Stimulated activated CD4-positive, alpha-beta T cell treated with anti-CD3 and anti-CD28 coated beads, Interleukin-1b, Interleukin-23, amount 100 ng/mL, for 48 hours (primary cell): ENCODE results near the gene PUDP.
"Not testable (repeated sequence)": the region's sequence is repeated elsewhere in the genome, so short reads cannot be mapped to it uniquely, and the experiment has no call there.

Experiments used
- DNase-seq: peaks from one replicate; pipeline ENCODE4 v3.0.0-alpha.2; 2020

PUDP gene

DNA sequence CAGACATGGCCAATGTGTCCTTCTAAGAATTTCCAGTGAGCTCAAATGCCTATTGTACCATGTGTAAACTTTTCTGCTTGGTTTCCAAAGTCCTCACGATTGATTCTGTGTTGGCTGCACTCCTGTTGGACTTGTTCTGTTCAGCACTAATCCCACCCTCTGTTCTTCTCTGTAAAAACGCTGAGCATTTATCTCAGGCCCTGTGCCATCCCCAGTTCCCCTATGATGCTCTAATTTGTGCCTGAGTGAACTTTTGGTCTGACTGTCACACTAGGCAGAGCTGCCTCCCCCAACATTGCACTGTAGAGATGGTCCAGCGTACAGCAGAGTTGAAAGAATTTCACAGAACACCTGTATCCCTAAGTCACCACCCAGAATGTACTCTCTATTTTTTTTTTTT is 76.6 kb downstream of the PUDP start:
- no peak for DNase-seq

DNA sequence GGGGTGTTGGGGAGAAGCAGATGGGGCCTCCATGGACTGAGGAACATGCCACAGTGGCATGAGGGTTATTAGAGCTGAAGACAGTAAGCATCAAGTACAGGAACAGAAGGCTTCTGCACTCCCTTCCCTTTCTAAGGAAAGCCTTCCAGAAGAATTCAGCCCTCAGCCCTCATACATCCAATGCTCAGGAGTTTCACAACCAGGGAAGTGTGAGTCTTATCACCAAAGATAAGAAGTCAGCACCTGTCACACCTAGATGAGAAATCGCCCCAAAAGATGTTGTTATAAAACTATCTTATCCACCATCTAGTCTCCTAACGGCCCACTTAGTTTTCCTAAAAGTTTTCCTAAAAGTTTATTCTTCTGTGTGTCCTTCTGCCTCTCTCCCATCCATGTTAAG is 78.4 kb downstream of the PUDP start:
- no peak for DNase-seq

DNA sequence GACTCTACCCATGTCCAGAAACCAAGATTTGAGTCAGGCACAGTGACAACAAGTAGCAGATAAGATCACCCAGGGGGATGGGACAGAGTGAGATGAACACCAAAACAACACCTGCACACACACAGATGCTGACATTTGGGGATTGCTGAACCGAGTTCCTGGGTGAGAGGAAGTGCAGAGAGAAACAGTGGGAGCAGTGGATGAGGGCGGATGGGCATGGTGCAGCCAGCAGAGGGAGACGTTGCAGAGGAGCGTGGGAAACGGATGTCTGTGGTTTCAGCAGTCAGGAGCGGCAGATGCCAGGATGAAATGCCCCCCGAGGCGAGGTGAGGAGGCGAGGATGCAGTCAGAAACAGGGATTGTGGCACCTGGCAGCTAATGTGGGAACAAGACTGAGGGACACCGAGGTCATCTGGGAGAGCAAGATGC is 79.0 kb downstream of the PUDP start:
- DNase-seq = no peak

DNA sequence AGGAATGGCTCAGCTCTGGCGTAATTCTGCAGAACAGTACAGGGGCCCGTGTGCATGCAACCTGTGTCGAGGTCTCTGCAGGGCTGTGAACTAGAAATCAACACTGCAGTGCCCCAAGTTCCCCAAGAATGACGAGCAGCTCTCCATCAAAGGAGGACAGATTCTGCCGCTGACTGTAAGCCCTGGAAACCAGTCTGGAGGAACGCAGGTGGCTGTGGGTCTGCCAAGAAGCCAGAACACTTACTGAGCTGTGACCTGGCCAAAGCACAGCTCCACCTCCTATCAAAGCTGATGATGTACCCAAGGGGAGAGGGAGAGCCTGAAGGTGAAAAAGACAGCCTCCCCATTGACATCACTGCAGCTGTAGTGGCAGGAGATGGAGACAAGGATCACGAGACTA is 80.7 kb downstream of the PUDP start:
- no peak for DNase-seq

DNA sequence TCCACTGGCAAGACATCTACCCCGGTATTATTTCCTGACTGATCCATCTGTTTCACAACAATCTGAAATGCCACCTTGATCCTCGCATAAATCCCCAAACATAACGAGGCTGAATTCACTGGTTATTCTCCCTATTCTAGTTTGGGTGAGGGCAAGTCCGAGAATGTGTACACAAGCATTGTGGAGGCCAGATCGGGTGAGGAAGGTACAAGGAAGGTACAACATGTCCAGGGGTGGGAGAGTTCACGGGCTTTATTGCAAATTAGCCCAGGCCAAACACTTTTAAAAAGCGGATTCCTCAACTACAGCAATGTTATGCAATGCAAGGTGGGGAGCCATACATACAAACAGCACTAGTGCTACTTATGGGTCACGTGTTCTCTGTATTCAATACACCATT is 82.5 kb downstream of the PUDP start:
- no peak for DNase-seq

DNA sequence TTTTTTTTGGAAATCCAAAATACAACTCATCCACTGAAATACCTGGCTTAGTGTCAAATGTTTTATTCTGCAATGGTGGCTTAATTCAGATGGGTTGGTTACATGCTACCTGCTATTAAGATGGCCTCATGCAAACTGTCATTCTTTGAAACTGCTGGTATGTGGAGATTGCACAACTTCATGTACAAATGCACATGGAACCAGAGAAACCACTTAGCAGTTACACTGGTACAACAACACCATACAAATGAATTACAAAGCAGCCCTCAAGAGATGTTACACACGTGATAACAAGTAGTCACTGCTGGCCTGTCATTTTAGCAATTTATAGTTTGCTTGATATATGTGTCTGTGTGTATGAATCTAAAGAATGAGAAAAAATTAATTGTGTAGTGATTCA is 85.0 kb downstream of the PUDP start:
- DNase-seq = no peak

DNA sequence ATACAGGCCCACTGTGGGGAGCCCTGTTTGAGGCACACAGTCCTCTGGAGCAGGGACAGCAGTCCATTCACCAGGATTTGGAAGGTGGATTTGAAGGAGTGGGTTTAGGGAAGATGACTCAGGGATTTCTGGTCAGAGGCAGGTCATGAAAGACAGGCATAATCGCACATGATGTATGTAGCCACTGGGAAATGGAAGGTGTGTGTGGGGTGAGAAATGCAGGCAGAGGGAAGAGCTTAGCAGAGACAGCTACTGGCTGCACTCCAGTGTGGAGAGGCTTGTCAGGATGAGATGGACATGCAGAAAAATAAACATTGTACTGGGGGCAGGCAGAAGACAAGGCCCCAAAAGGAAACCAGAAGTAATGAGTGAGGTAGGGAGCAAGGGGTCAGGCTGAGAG is 85.7 kb downstream of the PUDP start:
- DNase-seq = no peak

DNA sequence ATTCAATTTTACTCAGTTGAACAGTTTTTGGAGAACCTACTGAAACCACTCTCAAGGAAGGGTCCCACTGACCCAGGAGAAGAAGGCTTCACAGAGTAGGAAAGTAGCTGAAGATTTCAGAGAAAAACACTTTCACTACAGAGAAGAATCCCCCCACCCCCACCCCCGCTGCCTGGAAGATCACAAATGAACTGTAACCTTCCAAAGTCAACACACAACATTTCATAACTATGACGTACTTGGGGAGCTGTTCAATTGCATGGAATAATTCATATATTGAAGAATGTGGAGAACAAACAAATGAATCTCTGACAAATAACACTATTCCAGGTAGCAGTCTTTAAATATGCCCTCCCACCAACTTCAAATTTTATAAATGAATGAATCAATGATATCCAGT is 86.5 kb downstream of the PUDP start:
- DNase-seq = no peak

DNA sequence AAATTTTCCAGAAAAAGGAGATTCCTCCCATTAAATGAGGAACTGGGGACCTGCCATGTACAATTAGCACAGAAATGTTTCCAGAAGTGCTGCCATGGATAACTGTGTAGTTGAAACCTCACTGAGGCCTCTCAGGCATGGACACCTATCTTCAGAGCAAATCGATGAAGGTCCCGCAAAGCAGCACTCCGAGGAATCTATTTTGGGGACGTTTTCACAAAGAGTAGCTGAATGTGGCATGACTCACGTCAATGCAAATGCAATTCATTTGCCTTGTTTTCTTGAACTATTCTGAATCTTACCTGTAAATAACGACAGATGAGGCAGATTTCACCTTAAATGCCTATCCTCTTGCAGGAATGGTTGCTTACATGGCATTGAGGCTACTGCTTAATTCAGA is 87.5 kb downstream of the PUDP start:
- DNase-seq = no peak

DNA sequence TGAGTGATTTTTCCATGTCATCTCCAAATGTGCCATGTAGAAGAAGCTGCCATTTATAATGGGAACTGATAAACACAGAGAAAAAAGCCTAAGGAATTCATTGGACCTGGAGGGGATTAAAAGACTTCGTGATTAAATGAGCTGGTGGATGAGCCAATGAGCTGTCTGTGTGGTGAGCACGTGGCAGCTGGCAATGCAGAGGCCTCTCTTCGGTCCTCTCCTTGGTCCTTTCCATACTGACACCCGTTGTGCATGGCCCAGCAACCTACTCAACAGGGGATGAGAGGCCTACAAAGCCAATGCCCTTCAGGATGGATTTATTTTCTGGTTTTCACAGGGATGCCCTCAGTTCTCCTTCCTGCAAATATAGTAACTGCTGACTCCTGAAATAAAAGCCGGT is 88.1 kb downstream of the PUDP start:
- no peak for DNase-seq

DNA sequence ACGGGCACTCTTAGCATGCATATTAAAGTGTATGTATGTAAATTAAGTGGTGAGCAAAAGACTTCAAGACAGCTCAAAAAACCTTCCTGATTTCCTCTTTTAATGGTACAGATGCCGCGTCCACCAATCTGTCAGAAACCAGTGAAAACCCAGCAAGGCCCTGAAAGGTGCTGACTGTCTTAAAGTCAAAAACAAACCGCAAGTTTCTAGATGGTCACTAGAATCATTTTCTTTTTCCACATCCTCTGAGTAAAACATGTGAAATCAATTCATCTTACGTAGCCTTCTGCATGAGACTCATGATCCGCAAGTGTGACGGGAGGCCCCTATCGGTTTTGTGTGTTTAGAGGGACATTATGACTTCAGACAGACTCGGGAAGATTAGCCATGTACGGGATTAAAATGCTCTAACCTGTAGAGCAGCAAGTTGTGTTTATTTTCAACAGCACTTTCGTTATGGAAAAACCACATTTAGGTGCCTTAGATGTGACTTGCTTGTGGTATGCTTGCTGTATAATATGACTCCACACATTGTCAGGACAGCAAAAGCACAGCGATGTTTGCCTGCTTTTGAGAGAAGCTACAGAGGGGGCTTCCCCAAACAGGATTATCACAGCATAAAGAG is 88.6 kb downstream of the PUDP start:
- DNase-seq = peak; percentile 43

DNA sequence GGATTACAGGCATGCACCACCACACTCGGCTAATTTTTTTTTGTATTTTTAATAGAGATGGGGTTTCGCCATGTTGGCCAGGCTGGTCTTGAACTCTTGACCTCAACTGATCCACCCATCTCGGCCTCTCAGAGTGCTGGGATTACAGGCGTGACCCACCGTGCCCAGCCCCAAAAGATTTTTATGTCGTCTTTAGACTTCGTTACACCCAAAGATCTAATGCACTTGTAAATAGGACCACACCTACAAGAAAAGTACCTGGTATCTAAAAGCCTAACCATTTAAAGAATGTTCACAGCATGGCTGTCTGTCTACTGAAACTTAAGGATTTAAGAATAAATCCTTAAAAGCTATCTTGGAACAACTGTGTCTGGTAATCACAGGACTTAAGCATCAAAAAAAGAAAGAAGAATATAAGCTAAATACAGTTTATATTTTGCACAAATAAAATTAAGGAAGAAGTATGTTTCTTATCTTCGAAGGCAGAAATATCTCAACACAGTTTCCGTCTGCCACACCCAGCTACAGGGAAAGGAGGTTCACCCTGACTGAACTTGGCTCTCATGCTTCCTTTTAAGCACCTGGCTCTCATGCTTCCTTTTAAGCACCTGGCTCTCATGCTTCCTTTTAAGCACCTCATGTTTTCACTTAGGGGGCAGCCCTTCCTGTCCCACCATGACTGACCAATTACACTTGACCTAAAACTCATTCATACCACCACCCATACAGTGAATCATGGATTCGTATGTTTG is 92.4 kb downstream of the PUDP start:
- DNase-seq = no peak

DNA sequence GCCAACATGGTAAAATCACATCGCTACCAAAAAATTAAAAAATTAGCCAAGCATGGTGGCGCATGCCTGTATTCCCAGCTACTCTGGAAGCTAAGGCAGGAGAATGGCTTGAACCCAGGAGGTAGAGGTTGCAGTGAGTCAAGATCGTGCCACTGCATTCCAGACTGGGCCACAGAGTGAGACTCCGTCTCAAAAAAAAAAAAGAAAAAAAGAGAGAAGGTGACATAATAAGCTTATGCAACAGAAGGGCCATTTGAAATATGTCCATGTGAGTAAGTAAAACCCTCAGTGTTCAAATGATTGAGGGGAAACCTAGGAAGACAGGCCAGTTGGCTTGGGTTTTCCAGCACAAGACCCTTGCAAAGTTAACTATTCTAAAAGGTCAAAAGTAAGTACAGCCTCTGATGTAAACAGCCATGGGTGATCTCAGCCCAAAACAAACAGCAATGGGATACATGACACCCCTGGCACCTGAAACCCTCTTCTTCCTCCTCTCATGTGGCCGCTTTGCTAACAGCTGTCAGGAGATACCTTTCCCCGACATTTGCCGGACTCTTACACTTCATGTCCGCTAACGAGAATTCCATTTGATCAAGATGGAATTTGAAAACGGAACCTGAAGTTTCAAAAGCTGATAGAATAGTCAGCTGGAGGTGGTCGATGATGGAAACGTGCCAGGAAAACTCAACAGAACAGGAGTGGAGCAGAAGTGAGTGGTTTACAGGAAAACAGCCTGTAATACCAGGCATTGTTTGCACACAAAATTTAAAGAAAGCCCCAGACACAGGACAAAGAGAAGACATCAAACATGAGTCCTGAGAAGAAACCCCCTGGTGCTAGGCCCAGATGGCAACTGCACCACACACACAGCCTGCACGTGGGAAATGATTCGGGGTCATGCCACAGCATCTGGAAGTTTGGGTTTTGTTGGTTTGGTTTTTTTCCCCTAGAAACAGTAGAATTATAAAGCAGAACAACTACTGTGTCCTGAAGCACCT is 93.4 kb downstream of the PUDP start:
- no peak for DNase-seq

DNA sequence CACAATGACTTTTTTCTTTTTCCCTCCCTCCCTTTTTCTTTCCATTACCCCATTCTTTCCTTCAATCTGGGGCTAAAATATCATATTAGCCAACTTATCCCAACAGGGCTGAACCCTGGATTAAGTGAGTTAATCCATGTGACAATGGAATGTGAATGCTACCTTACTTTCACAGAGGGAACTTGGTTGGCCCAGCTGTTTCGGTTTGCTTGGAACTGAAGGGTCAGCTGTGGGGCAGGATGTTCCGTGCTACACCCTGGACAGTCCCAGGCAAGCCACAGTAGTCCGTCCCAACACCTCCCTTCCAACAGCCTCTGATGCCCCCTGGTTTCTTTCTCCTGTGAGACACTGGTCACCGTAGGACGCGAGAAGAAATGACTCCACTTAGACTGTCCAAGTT is 95.4 kb downstream of the PUDP start:
- DNase-seq = no peak

DNA sequence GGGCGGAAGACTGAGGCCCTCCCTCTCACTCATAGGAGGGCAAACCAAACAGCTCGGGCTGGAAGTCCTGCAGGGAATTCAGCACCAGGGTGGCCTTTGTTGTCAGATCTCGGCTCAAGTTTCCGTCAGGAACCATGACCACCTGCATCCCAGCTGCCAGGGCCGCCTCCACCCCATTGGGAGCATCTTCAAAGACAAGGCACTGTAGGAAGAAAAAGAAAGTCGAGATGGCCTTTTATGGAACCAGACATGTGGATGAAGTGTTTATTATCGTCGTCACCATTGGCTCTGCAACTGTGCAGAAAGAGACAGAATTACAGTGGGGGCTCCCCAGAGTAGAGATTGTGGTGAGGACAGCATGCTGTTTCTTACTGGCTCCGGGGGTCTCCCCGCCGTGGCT is 97.7 kb downstream of the PUDP start:
- DNase-seq = no peak

DNA sequence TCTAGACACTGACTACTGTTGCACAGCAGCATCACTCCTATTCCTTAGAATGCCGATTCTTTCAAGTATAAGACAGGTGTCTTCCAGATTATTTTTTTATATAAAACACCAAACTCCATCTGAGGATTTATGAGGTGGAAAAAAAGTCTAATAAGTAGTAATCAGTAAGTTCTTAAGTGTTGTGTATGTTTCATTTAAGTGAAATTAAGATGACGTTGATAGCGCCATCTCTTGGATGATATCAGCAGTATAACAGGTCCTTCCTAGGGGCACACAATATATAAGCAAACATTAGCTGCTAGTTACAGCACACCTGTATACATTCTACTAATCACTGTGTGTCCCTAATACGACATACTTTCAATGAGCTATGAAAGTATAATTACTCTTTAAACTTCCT is 100.0 kb downstream of the PUDP start:
- no peak for DNase-seq

DNA sequence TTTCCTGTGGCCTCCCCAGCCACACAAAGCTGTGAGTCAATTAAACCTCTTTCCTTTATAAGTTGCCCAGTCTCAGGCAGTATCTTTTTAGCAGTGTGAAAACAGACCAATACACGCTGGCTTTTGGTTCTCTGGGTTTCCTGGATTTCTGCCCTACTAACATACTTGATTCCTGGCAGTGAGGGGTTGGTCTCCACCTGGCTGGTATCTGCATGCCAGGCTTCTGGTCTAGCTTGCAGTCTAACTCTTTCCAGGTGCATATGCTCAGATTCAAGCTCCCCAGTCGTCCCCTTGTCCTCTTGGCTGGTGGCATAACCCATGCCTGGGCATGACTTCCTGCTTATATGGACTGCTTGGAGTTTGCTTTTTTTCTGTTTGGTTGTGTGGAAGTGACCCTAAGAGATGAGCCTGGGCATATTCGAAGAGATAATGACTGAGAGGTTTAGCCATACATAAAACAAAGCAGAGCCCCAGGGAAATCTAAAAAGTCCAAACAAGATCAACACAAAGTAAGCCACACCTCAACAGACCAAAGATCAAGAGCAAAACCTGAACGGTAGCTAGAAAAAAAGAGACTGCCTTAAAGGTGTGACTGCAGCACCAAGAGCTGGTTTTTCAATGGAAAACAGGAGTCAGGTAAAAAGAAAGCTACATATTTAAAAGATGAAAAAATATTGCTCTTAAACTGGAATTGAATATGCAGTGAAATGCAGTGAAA is 102.6 kb downstream of the PUDP start:
- no peak for DNase-seq

DNA sequence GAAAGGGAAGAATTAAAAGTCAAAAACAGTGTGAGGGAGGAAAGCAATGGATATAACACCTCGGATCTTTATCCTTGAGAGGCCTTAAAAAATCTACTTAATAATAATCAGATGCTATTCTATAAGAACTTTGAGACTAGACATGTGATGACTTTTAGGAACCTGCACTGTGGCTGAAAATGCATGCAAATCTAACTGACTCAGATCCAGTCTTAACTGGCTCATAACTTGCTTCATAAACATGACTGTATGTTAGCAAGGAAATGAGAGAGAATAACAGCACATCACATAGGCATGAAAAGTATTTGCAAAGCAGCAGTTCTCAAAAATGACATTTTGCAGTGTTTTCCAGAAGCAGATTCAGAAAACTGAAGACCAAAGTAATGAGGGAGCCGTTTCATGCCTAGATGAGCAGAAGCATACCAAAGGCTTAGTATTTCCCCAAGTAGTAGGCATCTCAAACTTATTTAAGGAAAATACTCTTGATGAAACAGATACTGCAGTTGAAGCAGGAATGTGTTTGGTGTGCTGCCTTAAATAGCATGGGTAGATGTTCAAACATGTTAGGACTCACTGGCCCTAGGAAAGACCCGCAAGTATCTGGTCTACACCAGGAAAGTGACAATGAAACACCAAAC is 104.0 kb downstream of the PUDP start:
- not testable (repeated sequence) for DNase-seq

DNA sequence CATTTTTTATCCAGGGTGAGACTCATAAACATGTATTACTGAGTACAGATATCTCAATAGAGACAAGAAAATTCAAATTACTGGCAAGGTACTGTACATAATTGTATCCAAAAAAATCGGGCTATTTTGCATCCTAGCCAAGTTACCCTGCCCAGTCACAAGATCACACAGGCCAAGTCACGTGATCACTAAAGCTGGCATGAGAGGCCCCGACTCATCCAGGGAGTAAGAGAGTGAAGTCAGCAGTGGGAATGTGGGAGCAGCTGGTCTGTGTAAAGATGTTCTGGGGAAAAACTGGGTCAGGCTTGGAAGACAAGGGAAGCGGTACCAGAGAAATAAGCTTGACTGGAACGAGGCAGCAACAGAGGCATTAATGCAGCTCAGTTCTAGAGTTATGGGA is 119.7 kb downstream of the PUDP start:
- no peak for DNase-seq

DNA sequence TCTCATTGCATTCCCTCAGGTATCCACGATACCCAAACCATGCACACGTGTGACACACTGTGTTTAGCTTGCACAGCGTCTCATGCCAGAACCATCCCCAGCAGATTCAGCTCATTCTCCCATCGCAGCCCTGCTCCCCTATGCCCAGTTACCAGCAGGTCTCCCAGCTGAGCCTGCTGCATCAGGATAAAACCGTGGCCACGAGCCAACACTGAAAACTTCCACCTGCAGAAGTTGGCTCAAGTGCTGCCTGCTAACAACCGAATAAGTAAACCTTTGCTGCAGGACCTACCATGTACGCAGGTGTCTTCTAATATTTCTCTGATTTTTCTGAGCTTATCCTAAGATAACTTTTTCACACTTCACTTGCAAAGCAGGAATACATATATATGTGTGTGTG is 120.9 kb downstream of the PUDP start:
- DNase-seq = no peak

DNA sequence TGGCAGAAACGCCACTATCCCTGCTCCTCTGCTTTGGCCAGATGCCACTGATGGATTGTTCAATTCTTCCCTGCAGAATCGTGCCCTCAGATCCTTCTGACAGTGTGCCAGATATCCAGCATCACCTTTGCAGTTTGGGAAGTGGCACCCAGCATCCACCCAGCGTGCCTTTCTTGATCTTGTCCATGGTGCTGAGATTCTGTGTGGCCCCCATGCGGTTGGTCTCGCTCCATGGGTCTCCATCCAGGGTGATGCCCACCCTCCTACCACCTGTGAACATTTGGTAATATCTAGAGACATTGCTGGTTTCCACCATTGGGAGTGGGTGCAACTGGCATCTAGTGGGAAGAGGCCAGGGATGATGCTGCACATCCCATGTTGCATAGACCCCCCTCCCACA is 121.6 kb downstream of the PUDP start:
- DNase-seq = not testable (repeated sequence)

DNA sequence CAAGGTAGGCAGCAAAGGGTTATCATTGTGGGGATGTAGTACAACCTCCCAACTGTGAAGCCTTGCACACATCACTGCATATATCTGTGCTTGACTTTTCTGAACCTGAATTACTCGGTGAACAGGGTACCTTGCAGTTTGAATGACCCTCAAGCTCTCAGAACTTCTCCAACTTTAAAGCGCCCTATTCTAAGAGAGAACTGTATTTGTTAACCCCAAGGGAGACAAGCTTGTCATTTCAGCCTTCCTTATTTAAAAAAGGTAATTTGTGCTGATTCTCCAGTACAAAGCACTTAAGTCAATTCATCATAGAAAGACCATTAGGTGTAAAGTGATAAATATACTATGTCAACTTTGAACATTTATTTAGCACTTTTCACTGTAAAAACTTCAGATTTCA is 122.5 kb downstream of the PUDP start:
- DNase-seq = no peak

DNA sequence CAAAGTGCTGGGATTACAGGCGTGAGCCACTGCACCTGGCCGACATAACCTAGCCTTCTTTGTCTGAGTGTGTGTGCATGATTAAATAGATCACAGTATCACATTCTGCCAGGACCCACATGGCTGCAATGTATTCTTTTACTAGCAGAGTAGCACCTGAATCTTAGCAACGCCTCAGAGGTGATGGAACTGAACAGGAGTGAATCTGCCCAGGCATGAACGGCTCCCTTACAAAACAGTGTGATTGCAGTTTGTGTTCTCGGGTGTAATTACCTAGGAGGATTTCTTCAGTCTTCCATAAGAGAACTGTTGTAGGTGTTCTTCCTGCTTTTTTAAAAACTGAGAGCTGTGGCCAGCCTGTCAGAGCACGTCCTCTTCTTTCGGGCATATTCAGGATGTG is 123.1 kb downstream of the PUDP start:
- DNase-seq = no peak
